GM06990 (cell line): ENCODE data around the gene KIF6.

Source experiments
- DNase-seq: peaks from one replicate; pipeline ENCODE4 v3.0.0-alpha.2; 2011; ENCODE audit not compliant: insufficient read length; ENCODE audit errors: extremely low read depth
- H3K27me3 ChIP-seq: replicated peaks from 2 replicates; pipeline ENCODE4 v1.6.0; 2011; ENCODE audit warnings: low read length; ENCODE audit not compliant: control insufficient read depth, insufficient read depth
- H3K36me3 ChIP-seq: 2 replicates; pipeline ENCODE4 v1.5.1; 2011; ENCODE audit warnings: low read length; ENCODE audit not compliant: control insufficient read depth, insufficient read depth
- H3K4me3 ChIP-seq: replicated peaks from 2 replicates; pipeline ENCODE4 v1.5.1; 2011; ENCODE audit warnings: low read depth, mild to moderate bottlenecking, control low read depth, low read length
- CTCF ChIP-seq: IDR thresholded peaks from 2 replicates; pipeline ENCODE4 v1.5.1; 2011; ENCODE audit warnings: low read length, control low read depth, mild to moderate bottlenecking, inconsistent platforms; ENCODE audit not compliant: insufficient read depth, poor library complexity, severe bottlenecking

The KIF6 gene

DNA sequence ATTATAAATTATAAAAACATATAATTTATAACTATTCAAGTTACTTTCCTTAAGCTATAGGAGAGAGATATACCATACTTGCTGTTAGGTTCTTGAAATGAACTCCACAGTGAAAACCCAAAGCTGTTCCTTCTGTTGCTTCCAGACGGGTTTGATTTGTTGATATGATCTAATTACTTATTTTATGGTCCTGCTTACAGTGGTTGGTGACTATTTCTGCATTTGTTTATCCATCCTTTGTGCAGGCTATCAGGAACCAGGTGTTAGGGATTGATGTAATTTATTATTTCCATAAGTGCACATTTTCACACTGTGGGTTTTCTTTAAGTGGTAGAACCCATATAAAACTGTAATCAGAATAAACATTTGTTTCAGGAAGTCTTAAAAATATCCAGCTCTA lies 167.1 kb downstream of the KIF6 start:
- Histone ChIP-seq H3K4me3 (no peak overlapping the region), H3K36me3 (no peaks in the 10 kb centered on the region), H3K27me3 (no peaks in the 10 kb centered on the region; the same call in 1 of the 2 replicates)
- TF ChIP-seq CTCF = no peak
- no peak for DNase-seq

DNA sequence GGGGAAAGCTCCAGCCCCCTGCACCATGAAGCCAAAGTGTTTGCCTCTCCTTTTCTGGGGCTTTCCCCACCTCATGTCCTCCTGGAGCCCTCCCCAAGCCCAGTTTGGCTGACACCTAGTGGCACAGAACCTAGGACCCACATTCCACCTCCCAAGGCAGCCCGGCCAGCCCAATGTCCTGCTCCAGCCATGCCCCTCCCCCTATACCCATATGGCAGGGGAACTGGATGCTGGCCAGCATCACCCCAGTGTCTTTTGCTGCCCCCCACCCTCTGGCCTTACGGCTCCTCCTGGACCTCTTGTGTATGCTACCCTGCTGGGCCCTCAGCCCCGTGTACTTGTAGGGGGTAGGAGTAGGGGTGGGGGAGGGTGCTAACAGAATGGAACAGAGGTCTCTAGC lies 170.1 kb downstream of the KIF6 start:
- DNase-seq = no peak
- H3K4me3 ChIP-seq = no peak overlapping the region
- H3K27me3 ChIP-seq = no peaks in the 10 kb centered on the region; the same call in 1 of the 2 replicates
- TF ChIP-seq CTCF = peak; percentile 13
- H3K36me3 ChIP-seq = no peaks in the 10 kb centered on the region

- H3K36me3 ChIP-seq = no peaks in the 10 kb centered on the region
- no peak for DNase-seq
- no peak for TF ChIP-seq CTCF
- no peak overlapping the region for H3K4me3 ChIP-seq
- H3K27me3 ChIP-seq = no peaks in the 10 kb centered on the region; the same call in 1 of the 2 replicates
These were observed 171.1 kb downstream of the KIF6 start for GRCh38 chr6:39553860-39554802.

DNA sequence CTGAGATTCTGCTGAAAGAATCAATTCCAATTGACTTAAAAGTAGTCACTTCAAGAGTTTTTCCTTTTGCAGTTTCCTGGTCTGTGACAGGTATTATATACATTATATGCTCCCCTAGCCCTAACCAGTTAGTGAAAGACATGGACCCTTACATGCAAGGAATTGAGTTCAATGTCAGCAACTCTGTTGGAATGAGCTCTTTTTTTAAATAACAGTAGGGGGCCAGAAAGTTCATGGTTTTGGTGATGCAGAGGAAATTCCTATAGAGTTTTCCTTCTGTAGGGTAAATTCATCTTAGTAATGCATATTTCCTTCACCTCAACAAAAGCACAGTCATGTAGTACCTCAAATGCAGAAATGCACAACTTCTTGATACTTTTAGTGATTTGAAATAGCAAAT lies 172.2 kb downstream of the KIF6 start:
- H3K27me3 ChIP-seq = no peaks in the 10 kb centered on the region; the same call in 1 of the 2 replicates
- no peaks in the 10 kb centered on the region for H3K36me3 ChIP-seq
- TF ChIP-seq CTCF = no peak
- no peak overlapping the region for H3K4me3 ChIP-seq
- DNase-seq = no peak

DNA sequence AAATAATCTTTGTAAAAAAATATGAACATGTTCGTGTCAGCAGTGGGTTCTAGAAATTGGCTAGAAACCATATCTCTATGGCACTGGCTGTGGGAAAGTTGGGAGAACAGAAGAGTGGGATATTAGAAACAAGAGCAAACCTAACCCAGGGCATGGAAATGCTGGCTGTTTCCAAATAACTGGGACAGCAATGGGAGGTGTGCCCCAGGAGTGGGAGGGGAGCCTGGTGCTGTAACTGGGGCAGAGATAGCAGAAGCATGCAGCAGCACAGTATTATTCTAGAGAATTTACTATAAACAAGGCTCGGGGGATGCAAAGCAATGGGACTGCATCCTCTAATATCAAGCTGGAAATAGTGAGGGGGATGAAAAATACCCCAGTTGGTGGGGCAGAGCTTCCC lies 175.0 kb downstream of the KIF6 start:
- H3K36me3 ChIP-seq = no peaks in the 10 kb centered on the region
- no peak overlapping the region for H3K4me3 ChIP-seq
- TF ChIP-seq CTCF = no peak
- no peak for DNase-seq
- no peaks in the 10 kb centered on the region for H3K27me3 ChIP-seq
